CD4-positive, alpha-beta T cell treated with Interleukin-15 for 1 hour (primary cell): ENCODE measurements around the gene KCNS3.

Source experiments
- DNase-seq: peaks from one replicate; pipeline ENCODE4 v3.0.0-alpha.2; 2020

The KCNS3 gene, protein sequence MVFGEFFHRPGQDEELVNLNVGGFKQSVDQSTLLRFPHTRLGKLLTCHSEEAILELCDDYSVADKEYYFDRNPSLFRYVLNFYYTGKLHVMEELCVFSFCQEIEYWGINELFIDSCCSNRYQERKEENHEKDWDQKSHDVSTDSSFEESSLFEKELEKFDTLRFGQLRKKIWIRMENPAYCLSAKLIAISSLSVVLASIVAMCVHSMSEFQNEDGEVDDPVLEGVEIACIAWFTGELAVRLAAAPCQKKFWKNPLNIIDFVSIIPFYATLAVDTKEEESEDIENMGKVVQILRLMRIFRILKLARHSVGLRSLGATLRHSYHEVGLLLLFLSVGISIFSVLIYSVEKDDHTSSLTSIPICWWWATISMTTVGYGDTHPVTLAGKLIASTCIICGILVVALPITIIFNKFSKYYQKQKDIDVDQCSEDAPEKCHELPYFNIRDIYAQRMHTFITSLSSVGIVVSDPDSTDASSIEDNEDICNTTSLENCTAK

GRCh38 chr2:17878281-17879136 is at the start of gene KCNS3:
KCNS3 (plus strand) TSS chr2:17878667; CDS start chr2:17931009, 52,342 bp downstream.
- no peak for DNase-seq

- DNase-seq, result peak; percentile 28
Measured at GRCh38 chr2:17830053-17831034, 48.1 kb upstream of the KCNS3 start.

DNA sequence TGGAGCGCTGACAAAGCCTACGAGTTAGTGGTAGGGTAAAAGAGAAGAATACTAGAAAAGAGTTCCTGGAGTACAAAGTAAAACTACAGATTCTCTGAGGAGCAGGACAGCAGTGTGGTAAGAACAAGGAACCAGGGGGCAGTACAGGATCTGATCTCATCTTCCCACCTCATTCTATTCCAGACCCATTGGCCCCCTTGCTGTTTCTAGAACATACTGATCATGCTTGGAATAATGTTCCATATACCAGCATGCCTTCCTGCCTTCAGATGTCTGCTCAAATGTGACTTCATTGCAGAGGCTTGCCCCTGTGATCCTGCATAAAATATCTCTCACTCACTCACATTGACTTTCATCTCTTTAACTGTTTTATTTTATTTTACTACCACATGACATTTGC is 43.0 kb upstream of the KCNS3 start:
- no peak for DNase-seq

- DNase-seq, result no peak
Measured at GRCh38 chr2:17839959-17840358, 38.5 kb upstream of the KCNS3 start.

DNA sequence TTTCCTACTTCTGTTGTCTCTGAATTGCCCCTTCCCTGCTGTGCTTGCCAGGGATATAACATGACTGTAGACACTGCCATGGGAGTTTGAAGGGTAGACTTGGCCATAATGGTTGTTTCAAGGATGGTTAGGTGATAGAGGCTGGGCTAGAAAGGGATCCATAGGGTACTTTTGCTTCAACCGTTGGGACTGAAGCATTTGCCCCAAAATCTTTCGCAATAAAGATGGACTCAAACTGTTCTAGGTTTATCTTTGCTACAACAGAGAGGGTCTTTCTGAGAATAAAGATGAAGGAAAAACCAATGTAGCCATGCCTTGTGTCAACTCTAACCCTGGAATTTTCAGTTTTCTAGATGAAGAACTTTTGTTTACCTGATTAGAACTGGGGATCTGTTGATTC is 35.0 kb upstream of the KCNS3 start:
- no peak for DNase-seq

DNA sequence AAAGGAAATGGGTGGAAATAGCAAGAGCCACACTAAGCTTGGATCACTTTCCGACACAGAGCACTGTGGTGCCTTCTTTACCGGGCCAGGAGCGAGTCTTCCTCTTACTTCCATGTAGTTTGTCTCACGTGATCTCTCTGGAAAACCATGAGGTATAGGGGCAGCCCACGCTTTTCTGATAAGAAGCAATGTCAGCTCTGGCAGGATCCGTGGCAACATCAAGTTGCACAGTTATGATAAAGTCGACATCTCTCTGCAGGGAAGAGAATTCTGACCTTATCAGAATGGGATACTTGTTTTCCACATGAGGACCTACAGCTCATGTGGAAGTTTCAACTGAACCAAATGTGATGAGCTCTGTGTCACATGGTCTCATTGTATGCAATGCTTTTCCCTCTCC is 32.7 kb upstream of the KCNS3 start:
- DNase-seq, result no peak

- no peak for DNase-seq
Measured at GRCh38 chr2:17846676-17847075, 31.8 kb upstream of the KCNS3 start.

GRCh38 chr2:17847236-17847635 is 31.2 kb upstream of the KCNS3 start:
- no peak for DNase-seq

- no peak for DNase-seq
Measured at GRCh38 chr2:17849275-17849674, 29.2 kb upstream of the KCNS3 start.

DNA sequence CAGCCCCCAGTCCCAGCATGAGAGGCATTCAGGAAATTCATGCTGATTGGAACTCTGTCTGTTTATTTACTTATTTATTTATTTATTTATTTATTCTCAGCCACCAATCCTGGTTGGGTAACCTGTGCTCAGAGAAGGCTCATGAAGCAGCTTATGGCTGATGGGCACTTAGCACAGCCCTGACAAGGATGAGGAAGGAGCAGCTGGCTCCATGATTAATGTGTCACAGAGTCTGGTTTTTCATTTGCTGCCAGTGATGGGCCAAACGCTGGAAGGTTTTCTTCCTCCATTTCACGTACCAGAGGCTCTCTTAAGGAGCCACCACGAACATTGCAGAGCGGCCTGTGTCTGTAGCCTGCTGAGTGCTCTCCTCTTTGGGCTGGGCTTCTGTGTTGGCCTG is 28.3 kb upstream of the KCNS3 start:
- DNase-seq, result no peak

DNA sequence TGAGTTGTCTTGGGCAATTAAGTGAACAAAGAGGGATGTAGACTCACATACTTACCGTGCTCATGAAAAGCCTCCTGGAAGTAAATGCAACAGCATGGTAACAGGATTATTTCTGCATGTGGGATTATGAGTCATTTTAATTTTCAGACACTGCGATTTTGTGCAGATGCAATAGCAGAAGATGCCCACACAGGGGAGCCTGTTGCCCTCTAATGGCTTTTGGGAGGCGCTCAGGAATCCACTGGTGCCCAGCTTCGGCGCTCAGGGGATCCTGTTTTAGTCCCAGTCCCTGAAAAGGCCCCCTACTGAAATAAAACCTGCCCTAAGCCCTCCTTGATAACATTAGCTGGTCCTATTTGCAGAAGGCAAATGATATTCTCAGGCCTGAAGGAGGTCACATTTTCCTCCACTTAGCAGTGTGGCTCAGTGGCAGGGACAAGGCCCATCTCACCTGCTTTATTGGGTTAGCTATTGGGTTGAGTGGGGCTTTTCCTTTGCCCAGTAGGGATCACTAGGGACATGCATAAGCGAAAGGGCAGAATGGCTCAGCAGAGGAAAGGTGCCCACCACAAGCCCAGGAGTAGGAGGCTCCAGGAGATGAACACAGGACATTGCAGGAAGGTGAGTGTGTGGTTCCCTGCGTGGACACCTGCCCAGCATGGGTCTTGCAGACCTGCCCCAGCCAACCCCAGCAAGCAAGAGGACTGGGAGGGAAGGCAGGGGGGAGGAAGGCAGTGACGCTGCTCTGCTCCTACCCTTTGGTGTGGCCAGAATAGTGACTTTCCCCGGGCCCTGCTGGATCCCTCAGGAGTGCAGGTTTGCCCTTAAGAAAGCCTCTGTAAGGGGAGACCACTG is 26.5 kb upstream of the KCNS3 start:
- peak; percentile 22 for DNase-seq

DNA sequence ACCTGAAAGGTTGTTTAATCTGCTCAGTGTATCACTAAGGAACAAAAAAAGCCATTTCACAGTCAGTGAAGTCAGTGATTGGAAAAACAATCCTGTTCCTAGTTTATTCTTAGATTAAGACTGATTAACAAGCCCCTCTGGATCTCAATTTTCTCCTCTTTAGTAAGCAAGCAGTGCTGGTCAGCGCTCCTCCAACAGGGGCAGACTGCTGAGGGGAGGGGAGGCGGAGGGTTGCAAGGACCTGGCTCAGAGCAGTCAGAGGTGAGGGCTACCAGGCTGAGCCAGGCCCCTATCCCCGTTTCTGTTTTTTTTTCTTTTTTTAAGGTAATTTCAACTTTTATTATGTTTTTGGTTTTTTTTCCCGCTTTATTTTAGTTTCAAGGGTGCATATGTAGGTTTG is 24.7 kb upstream of the KCNS3 start:
- no peak for DNase-seq

GRCh38 chr2:17857021-17857420 is 21.4 kb upstream of the KCNS3 start:
- DNase-seq, result no peak

- DNase-seq, result no peak
Measured at GRCh38 chr2:17858064-17858463, 20.4 kb upstream of the KCNS3 start.

- no peak for DNase-seq
Measured at GRCh38 chr2:17863539-17863938, 14.9 kb upstream of the KCNS3 start.

GRCh38 chr2:17864676-17865075 is 13.8 kb upstream of the KCNS3 start:
- no peak for DNase-seq

DNA sequence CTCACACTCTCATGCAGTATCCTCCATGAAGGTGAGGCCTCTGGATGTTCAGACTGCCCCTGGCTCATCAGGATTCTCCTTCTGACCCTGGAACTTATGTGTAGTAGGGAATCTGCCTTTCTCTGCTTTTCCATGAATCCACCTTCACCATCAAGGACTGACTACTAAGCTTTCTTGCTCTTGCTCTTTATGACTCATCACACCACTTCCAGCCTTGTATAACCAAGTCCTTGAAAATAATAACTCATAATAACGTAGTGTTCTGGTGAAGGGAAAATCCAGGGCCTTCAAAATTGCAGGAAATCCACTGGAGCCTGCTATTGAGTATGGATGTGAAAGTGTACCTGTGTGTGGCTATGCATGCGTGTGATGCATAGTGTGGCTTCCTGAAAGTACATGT is 11.3 kb upstream of the KCNS3 start:
- no peak for DNase-seq

GRCh38 chr2:17869128-17869527 is 9.3 kb upstream of the KCNS3 start:
- no peak for DNase-seq

DNA sequence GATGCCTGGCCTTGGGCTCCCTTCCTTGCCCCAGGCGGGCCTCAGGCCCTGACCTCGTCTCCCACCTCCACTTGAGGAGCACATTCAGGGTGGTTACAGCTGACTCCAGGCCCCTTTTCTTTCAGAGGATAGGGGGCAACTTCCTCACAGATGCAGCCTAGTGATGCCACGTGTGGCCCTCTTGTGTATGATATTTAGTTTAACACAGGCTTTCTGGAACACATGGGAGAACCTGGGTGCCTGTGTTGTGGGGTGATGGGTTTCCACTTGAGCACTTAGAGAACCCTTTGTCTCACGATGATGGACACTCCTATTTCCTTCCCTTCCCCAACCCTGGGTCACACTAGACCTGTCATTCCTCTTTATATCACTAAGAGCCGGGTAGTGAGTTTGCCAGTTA is 6.8 kb upstream of the KCNS3 start:
- DNase-seq, result no peak

- no peak for DNase-seq
Measured at GRCh38 chr2:17873021-17873420, 5.4 kb upstream of the KCNS3 start.

- no peak for DNase-seq
Measured at GRCh38 chr2:17876590-17876989, 1.9 kb upstream of the KCNS3 start.

- DNase-seq, result no peak
Measured at GRCh38 chr2:17877811-17878280, 621 bp upstream of the KCNS3 start.
